ENCODE data around the gene POLR1A. TPM values are rescaled to one million over a fixed set of nuclear protein-coding genes. Genes with fewer than 3 reads are reported as not detected.

POLR1A gene
- total and polyA plus RNA-seq, 2 donors (not counting 3 experiments of a cell fraction or from before 2014, with no cell fraction given): 7.6 to 40.7 TPM

DNA sequence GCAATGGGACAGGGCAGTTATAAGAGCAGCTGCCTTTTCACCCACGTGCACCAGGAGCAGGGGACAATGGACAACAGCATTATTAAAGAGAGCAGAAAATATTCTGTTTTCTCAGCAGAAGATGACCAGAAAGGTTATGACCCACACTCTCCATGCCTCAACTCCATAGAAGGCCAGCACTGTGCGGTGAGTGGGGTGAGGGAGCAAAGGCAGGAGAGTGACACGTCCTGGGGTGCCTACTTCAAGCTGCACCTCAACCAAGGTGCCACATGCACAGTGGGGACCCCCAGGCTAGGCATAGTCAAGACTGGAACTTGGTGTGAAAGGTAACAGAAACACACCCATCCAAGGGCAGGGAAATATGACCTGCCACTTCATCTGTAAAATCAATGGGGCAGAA is 50.4 kb downstream of the POLR1A start:
- ChIA-PET POLR2A (no interaction called here), CTCF (interaction anchor here (2.1 kb wide), 1 partner anchor 227 kb away, joined by 7 read pairs; no protein-coding TSS in a partner anchor)
- no peak overlapping the region for H3K27ac ChIP-seq (ENCODE audit: insufficient read depth, low read depth, low read length)
- H3K79me2 ChIP-seq (ENCODE audit: control insufficient read depth, insufficient read depth, low read length): peaks cover 2% of the 10 kb centered on the region
- FAIRE-seq: no peak
- DNase-seq (ENCODE audit: low read depth, low spot score): no peak
- H3K4me2 ChIP-seq (ENCODE audit: insufficient read depth, low read length): no peak overlapping the region
- H3K27me3 ChIP-seq (ENCODE audit: control insufficient read depth in 2 of 2, insufficient read depth in 2 of 2, low read length in 2 of 2): no peaks in the 10 kb centered on the region
- H4K20me1 ChIP-seq (replicated peaks; ENCODE audit: control insufficient read depth, extremely low read depth, insufficient read depth, low read length): no peaks in the 10 kb centered on the region
- BruUV-seq (replicated peaks): no TSS peak
- H3K9me1 ChIP-seq (replicated peaks; ENCODE audit: control insufficient read depth, extremely low read depth, insufficient read depth, low read length): no peaks in the 10 kb centered on the region
- no peak for TF ChIP-seq MYC (IDR thresholded peaks at IDR 0.05; ENCODE audit: low read depth, low read length)
- TF ChIP-seq JUN (IDR thresholded peaks at IDR 0.05; ENCODE audit: borderline replicate concordance, insufficient read depth, insufficient read length, low read depth): no peak
- TF ChIP-seq EZH2 (IDR thresholded peaks at IDR 0.05; ENCODE audit: borderline replicate concordance, low read depth, low read length, severe bottlenecking): no peak
- TF ChIP-seq, protein P1, sequence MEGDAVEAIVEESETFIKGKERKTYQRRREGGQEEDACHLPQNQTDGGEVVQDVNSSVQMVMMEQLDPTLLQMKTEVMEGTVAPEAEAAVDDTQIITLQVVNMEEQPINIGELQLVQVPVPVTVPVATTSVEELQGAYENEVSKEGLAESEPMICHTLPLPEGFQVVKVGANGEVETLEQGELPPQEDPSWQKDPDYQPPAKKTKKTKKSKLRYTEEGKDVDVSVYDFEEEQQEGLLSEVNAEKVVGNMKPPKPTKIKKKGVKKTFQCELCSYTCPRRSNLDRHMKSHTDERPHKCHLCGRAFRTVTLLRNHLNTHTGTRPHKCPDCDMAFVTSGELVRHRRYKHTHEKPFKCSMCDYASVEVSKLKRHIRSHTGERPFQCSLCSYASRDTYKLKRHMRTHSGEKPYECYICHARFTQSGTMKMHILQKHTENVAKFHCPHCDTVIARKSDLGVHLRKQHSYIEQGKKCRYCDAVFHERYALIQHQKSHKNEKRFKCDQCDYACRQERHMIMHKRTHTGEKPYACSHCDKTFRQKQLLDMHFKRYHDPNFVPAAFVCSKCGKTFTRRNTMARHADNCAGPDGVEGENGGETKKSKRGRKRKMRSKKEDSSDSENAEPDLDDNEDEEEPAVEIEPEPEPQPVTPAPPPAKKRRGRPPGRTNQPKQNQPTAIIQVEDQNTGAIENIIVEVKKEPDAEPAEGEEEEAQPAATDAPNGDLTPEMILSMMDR (IDR thresholded peaks at IDR 0.05; ENCODE audit: extremely low read depth in 1 of 2, insufficient read depth in 1 of 2, low read depth in 1 of 2, low read length in 2 of 2): no peak
- no peak for TF ChIP-seq POLR2AphosphoS5 (IDR thresholded peaks at IDR 0.05; ENCODE audit: insufficient read depth, low read depth, low read length)
- TF ChIP-seq, protein P2, sequence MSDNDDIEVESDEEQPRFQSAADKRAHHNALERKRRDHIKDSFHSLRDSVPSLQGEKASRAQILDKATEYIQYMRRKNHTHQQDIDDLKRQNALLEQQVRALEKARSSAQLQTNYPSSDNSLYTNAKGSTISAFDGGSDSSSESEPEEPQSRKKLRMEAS (IDR thresholded peaks at IDR 0.05; ENCODE audit: insufficient read depth, insufficient read length): no peak
- TF ChIP-seq FOS (IDR thresholded peaks at IDR 0.05; ENCODE audit: borderline replicate concordance, insufficient read depth, low read length): no peak
- no peak for TF ChIP-seq GATA2 (IDR thresholded peaks at IDR 0.05; ENCODE audit: insufficient read depth, insufficient read length, low read depth, low read length)
- TF ChIP-seq POLR2A (IDR thresholded peaks at IDR 0.05; ENCODE audit: low read depth, low read length): no peak
- intact Hi-C loops (cut with micrococcal nuclease): no loop called here
- H2AFZ ChIP-seq (ENCODE audit: low read depth, low read length): no peak overlapping the region
- no peaks in the 10 kb centered on the region for H3K9me3 ChIP-seq (replicated peaks; ENCODE audit: control insufficient read depth, insufficient read depth, low read length)
- H3K4me3 ChIP-seq (replicated peaks in 1 of 3; ENCODE audit: insufficient read depth in 1 of 3, low read depth in 1 of 3, low read length in 3 of 3): no peak overlapping the region
- H3K36me3 ChIP-seq (ENCODE audit: control insufficient read depth in 2 of 2, extremely low read depth in 1 of 2, insufficient read depth in 2 of 2, low read length in 2 of 2): peaks cover 10 to 11% of the 10 kb centered on the region in 2 experiments
- no peaks in the 10 kb centered on the region for H3K4me1 ChIP-seq (ENCODE audit: control insufficient read depth, extremely low read depth, insufficient read depth, low read length)
- dilution Hi-C loops (cut with MboI; ENCODE audit: extremely low pct_ligation_motif_present, low sequenced_read_pairs): no loop called here
- no peak overlapping the region for H3K9ac ChIP-seq (replicated peaks; ENCODE audit: extremely low read depth, insufficient read depth, low read length)

All from endothelial cell of umbilical vein (primary cell).